HG02970 (cell line): ENCODE measurements around the gene ZFYVE28.

Experiments used
- ATAC-seq: cut with Tn5 transposase; IDR thresholded peaks from one replicate; pipeline ENCODE4 v1.9.1; 2021; ENCODE audit warnings: mild to moderate bottlenecking, moderate library complexity, moderate number of reproducible peaks; ENCODE audit not compliant: unreplicated experiment, low FRiP score

The ZFYVE28 gene

DNA sequence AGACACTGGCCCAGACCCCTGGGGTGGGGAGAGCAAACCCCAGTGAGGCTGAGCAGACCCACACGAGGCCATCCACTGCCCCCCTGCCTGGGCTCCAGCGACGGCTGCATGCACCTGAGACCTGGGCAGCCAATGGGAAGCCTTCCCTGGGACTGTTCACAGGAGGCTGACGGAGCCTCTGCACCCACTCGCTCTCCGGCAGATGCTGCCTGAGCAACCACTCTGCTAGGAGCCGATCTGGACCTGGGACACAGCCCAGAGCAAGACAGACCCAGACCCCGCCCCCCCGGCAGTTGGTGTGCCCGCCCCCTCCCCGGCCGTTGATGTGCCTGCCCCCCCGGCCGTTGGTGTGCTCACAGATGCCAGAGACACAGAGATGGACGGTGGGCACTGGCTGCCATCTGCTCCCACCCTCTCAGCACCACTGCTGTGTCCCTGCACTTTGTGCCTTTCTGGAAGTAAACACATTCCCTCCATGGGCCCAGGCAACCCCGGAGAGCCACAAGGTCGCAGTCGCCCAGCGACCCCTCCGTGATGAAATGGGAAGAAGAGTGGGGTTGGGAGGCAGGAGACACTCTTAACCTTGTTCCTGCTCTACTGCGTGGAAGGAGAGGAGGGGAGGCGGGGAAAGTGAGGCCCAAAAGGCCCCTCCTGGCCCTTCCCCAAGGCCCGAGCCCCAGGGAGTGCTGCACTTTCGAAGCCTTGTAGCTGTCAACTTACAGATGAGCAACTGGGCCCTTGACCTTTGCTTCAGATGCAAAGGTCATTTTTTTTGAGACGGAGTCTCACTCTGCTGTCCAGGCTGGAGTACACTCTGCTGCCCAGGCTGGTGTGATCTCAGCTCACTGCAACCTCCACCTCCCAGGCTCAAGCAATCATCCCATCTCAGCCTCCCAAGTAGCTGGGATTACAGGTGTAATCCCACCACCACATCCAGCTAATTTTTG lies 62.0 kb downstream of the ZFYVE28 start:
- ATAC-seq: no peak

DNA sequence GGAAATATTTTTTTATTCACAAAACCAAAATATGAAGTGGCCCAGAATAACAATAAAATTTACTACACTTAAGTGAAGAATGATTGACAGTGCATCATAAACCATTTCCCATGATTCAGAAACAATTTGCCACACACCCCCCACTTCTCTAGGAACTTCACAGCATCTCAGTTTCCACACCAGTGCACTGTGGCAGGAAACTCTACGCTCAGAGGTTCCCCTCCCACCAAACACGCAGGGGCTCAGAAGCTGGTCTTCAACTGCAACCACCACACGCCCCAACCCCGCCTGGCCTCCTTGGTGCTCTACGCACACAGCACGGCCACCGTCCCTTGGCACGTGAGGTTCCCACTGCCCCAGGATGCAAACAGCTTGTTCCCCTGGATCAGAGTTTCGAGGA lies 63.7 kb downstream of the ZFYVE28 start:
- no peak for ATAC-seq

DNA sequence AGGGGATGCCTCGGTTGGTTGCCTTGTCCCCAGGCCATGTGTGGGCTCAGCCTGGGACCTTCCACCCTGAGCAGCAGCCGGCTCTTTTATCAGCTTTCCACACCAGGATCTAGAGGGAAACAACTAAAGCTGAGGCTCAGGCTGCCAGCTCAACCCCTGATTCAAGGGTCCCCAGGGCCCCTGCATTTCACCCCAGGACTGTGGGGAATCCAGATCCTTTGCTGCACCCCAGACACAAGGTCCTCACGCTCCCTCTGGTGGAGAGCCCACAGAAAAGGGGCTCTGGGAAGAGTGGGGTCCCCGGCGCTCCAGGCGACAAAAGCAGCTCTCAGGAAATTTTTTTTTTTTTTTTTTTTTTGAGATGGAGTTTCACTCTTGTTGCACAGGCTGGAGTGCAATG lies 64.3 kb downstream of the ZFYVE28 start:
- ATAC-seq: no peak

DNA sequence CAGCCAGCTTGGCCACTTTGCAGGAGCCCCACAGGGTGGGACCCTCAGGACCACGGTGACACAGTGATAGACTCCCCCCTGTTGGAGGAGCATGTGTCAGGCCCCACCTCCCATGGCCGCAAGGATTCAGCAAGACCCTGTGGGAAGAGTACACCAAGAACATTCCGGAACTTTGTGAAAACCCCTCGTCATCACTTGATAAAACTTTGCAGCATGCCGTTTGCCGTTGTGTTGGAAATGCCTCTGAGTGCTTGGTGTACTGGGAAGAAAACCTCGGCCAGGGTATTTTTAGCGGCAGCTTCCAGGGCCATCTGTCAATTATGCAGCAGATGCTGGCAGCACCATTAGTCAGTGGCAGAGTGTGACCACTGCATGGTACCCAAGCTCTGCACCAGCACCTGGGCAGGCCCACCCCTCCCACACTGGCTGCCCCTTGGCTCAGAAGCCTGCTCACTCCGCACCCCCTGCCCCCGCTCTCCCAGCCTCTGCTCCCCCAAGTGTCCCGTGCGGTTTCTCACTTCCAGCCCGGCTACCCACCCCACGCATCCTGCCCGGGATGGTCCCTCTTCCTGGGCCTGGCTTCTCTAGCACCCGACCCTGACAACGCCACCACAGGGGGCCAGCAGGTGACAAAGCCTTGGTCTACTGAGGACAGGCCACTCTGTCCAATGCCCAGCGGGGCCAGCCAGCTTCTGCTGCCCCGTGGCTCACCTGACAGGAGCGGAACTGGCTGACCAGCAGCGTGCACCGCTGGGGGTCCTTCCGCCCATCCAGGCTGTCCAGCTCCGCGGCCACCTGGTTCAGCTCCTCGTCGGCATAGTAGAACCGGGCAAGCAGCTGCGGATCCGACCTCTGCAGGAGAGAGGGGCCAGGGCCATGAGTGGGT lies 65.0 kb downstream of the ZFYVE28 start:
- ATAC-seq: no peak

- no peak for ATAC-seq
Measured at GRCh38 chr4:2352729-2353221, 65.7 kb downstream of the ZFYVE28 start.

DNA sequence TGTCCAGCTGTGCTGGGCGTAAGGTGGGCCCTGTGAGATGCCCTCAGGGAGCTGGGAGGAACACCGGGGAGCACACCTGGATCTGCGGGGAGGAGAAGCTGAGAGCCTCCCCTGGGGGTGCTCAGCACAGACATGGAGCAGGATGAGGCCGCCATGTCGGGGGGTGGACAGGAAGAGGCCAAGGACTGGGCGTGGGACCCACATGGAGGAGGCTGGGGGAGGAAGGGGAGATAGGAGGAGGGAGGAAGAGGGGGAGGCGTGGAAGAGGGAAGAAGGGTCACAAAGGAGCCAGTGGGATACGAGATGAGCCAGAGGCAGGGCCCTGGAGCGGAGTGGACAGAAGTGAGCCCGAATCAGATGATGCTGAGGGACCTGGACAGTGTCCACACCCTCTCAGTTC lies 66.3 kb downstream of the ZFYVE28 start:
- ATAC-seq: no peak

GRCh38 chr4:2350982-2351381 lies 67.5 kb downstream of the ZFYVE28 start:
- ATAC-seq: no peak

GRCh38 chr4:2348786-2349185 lies 69.7 kb downstream of the ZFYVE28 start:
- no peak for ATAC-seq

DNA sequence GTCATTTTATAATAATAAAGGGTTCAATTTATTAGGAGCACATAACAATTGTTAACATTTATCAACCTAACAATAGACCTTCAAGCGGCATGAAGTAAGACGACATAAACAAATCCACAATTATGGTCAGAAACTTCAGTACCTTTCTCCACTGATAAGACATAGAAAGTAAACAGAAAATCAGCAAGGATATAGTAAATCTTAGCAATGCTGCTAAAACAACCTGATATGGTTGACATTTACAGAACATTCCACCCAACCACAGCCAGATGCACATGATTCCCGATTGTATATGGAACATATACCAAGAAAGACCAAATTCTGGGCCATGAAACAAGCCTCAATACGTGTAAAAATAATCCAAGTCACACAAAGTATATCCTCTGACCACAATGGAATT lies 71.3 kb downstream of the ZFYVE28 start:
- no peak for ATAC-seq

DNA sequence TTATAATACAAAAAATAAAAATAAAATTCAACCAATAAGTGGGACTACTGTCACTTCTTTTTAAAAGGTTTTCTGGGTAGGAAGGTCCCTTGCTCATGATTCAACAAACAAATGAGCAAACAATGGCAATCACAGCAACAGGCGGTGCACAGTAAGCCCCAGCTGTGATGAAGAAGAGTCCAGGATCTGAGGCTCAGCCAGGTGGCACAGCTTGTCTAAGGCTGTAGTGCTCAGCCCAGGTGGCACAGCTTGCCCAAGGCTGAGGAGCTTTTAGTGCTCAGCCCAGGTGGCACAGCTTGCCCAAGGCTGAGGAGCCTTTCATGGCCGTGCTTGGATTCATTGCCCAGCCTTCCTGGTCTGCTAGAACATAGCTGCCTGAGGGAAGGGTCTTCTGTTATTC lies 75.0 kb downstream of the ZFYVE28 start:
- no peak for ATAC-seq

- no peak for ATAC-seq
Measured at GRCh38 chr4:2341911-2342652, 76.4 kb downstream of the ZFYVE28 start.

GRCh38 chr4:2341261-2341841 lies 77.1 kb downstream of the ZFYVE28 start:
- no peak for ATAC-seq

DNA sequence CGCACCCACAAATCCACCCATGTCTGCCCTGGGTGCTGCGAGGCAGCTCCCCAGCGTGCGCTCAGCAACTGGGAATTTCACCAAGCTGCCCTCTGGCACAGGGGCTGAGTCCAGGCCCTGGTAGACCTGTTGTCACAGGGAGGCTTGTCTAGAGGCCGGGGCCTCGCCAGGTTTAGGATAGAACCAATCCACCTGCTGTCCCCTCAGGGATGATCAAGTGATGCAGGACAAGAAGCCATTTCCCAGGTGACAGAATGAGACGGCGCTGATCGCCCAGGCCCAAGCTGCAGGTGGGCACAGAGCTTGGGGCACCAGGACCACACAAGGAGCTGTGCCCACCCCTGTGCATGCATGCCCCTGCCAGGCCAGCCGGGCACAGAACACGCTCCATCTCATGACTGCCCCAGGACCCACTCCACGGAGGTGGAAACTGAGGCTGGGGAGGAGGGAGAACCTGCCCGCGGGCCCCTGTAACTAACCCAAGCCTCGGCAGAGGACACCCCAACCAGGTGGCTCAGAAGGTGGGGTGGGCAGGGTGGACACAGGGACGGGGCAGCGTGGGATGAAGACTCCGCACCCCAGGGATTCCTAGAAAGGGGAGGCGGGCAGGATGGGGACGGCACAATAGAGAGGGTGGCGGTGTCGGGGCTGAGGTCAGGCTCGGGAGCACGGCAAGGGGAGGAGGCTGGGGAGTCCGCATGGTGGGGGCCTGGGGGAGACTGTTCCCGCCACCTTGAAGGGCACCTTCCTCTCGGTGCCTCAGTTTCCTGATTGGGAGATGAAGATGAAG lies 78.0 kb downstream of the ZFYVE28 start:
- no peak for ATAC-seq

GRCh38 chr4:2339458-2340271 lies 78.8 kb downstream of the ZFYVE28 start:
- ATAC-seq: no peak

DNA sequence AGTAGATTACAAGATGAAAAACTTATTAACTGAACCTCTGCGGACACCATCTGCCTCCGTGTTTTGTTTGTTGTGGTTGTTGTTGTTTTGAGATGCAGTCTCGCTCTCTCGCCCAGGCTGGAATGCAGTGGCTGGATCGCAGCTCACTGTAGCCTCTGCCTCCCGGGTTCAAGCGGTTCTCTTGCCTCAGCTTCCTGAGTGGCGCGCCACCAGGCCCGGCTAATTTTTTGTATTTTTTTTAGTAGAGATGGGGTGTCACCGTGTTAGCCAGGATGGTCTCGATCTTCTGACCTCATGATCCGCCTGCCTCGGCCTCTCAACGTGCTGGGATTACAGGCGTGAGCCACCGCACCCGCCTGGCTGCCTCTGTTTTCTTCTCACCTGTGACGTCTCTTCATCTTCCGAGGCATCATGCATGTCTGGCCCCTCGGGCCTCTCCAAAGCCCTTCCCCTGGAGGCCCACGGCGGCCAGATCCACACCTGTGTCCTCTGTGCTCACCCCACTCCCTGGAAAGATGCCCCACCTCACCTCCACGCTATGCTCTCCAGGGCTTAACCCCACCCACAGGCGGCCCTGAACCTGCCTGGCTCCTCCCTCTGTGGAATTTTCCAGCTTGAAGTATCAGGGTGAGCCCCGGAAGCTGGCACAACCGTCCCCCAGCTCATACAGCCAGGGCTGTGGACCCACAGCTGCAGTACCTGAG lies 79.5 kb downstream of the ZFYVE28 start:
- ATAC-seq: no peak

- no peak for ATAC-seq
Measured at GRCh38 chr4:2337896-2338295, 80.5 kb downstream of the ZFYVE28 start.

DNA sequence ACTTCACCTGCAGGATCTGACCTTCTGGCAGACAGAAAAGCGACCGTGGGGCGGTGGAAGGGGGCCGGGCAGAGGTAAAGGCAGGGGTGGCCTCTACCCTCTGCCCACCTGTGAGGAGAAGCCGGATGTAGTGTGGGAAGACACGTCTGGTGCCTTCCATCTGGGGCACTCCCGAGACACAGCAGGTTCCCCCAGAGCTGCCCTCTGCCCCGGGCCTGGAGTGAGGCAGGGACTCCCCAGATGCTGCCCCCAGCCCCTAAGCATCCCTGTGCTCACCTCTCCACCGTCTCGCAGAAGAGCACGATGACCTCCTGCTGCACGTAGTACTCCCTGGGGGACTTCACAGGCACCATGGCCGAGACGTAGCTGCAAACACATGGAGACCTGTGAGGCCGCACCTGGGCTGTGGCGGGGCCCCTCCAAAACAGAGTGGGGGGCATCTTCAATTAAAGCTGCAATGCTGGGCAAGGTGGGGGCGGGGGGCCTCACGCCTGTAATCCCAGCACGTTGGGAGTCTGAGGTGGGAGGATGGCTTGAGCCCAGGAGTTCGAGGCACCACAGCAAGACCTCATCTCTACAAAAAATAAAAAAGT lies 81.2 kb downstream of the ZFYVE28 start:
- ATAC-seq: no peak

DNA sequence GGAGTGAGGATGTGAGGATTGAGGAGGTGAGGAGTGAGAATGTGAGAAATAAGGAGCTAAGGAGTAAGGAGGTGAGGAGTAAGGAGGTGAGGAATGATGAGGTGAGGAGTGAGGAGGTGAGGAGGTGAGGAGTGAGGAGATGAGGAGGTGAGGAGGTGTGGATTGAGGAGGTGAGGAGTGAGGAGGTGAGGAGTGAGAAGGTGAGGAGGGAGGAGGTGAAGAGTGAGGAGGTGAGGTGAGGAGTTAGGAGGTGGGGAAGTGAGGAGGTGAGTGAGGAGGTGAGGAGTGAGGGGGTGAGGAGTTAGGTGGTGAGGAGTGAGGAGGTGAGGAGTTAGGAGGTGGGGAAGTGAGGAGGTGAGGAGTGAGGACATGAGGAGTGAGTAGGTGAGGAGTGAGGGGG lies 81.8 kb downstream of the ZFYVE28 start:
- no peak for ATAC-seq
